SK-N-MC (cell line): ENCODE data around the gene PTPN6.

Experiments
- DNase-seq: peaks from one replicate; pipeline ENCODE4 v3.0.0-alpha.2; 2011; ENCODE audit warnings: low read depth, low spot score
- H3K27ac ChIP-seq: fragments of 200-600 bp; sonication (generic); 2 replicates; pipeline ENCODE4 v1.5.1; 2016; ENCODE audit warnings: mixed run types
- H3K36me3 ChIP-seq: fragments of 200-600 bp; sonication (generic); 2 replicates; pipeline ENCODE4 v1.6.1; 2017; ENCODE audit warnings: antibody characterized with exemption, low read length, mixed read lengths; ENCODE audit not compliant: insufficient read depth
- H3K4me3 ChIP-seq: fragments of 200-600 bp; sonication (generic); 2 replicates; pipeline ENCODE4 v1.5.1; 2016
- H3K9ac ChIP-seq: fragments of 200-600 bp; sonication (generic); 2 replicates; pipeline ENCODE4 v1.8.0; 2017; ENCODE audit warnings: mixed run types, mixed read lengths; ENCODE audit not compliant: insufficient read length
- H3K9me3 ChIP-seq: fragments of 200-600 bp; sonication (generic); 2 replicates; pipeline ENCODE4 v1.6.1; 2017; ENCODE audit warnings: low read depth, mild to moderate bottlenecking, antibody characterized with exemption, low read length, moderate library complexity, mixed read lengths
- EZH2 ChIP-seq: fragments of 200-600 bp; sonication (generic); IDR thresholded peaks from one replicate; pipeline ENCODE4 v1.6.1; 2017; ENCODE audit warnings: antibody characterized with exemption
- FOXP2 ChIP-seq: optimal IDR thresholded peaks from 2 replicates; pipeline ENCODE3; 2011; ENCODE audit warnings: mild to moderate bottlenecking, moderate library complexity; ENCODE audit not compliant: insufficient read depth; ENCODE audit errors: extremely low read length, control extremely low read depth
- POLR2AphosphoS5 ChIP-seq: IDR thresholded peaks from 2 replicates; pipeline ENCODE4 v1.6.1; 2012; ENCODE audit warnings: mild to moderate bottlenecking, low read depth, low read length, borderline replicate concordance

The PTPN6 gene

GRCh38 chr12:6921539-6921938 lies 29.6 kb upstream of the PTPN6 start:
- H3K27ac ChIP-seq, result no peak overlapping the region
- H3K9me3 ChIP-seq, result no peaks in the 10 kb centered on the region
- H3K9ac ChIP-seq, result no peak overlapping the region
- peaks cover 5% of the 10 kb centered on the region; the same call in 1 of the 2 replicates for H3K36me3 ChIP-seq
- TF ChIP-seq EZH2 (no peak), POLR2AphosphoS5 (no peak), FOXP2 (no peak)
- no peak for DNase-seq
- no peak overlapping the region for H3K4me3 ChIP-seq

DNA sequence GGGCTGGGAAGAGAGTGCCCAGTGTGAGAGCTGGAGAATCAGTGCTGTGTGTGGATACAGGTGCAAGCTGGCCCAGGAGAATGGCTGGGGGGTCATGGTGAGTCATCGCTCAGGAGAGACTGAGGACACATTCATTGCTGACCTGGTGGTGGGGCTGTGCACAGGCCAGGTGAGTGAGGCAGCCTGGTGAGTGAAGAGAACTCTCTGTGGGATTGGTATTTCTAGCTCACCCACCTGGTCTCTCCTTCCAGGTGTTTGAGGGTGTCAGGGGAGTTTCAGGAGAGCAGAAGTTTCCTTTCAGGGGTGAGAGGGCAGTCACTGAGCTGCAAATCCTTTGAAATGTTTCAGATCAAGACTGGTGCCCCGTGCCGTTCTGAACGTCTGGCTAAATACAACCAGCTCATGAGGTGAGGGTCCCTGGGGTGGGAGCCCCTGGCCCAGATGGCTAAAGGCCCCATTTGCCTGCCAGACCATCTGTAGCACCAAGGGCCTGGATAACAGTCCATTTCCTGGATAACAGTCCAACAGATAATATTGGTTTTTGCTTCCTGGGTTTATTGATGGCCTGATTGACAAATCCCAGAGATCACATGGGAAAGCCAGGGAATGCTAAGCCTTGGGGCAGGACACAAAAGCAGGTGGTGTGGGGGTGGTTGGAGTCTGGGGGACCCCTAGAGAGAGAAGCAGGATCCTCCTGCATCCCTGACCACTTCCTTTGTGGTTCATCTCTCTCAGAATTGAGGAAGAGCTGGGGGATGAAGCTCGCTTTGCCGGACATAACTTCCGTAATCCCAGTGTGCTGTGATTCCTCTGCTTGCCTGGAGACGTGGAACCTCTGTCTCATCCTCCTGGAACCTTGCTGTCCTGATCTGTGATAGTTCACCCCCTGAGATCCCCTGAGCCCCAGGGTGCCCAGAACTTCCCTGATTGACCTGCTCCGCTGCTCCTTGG lies 28.9 kb upstream of the PTPN6 start:
- no peak for TF ChIP-seq EZH2
- no peak for TF ChIP-seq FOXP2
- no peak for TF ChIP-seq POLR2AphosphoS5
- Histone ChIP-seq H3K4me3 (no peak overlapping the region), H3K9ac (no peak overlapping the region), H3K27ac (0 out of 2 replicates have a peak overlapping the region, but pooled peaks have one; percentile 19), H3K9me3 (no peaks in the 10 kb centered on the region), H3K36me3 (peaks cover 2% of the 10 kb centered on the region; the same call in 1 of the 2 replicates)
- no peak for DNase-seq

DNA sequence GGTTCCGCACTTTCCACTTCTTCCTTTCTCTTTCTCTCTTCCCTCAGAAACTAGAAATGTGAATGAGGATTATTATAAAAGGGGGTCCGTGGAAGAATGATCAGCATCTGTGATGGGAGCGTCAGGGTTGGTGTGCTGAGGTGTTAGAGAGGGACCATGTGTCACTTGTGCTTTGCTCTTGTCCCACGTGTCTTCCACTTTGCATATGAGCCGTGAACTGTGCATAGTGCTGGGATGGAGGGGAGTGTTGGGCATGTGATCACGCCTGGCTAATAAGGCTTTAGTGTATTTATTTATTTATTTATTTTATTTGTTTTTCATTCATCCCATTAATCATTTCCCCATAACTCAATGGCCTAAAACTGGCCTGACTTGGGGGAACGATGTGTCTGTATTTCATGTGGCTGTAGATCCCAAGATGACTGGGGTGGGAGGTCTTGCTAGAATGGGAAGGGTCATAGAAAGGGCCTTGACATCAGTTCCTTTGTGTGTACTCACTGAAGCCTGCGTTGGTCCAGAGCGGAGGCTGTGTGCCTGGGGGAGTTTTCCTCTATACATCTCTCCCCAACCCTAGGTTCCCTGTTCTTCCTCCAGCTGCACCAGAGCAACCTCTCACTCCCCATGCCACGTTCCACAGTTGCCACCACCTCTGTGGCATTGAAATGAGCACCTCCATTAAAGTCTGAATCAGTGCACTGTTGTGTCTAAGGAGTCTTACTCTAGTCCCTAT lies 28.0 kb upstream of the PTPN6 start:
- Histone ChIP-seq H3K9me3 (no peaks in the 10 kb centered on the region), H3K4me3 (no peak overlapping the region), H3K9ac (no peak overlapping the region), H3K36me3 (no peaks in the 10 kb centered on the region; the same call in 1 of the 2 replicates), H3K27ac (0 out of 2 replicates have a peak overlapping the region, but pooled peaks have one; percentile 19)
- no peak for DNase-seq
- TF ChIP-seq EZH2, result no peak
- TF ChIP-seq POLR2AphosphoS5, result no peak
- TF ChIP-seq FOXP2, result no peak

- no peaks in the 10 kb centered on the region; the same call in 1 of the 2 replicates for H3K36me3 ChIP-seq
- H3K9me3 ChIP-seq, result no peaks in the 10 kb centered on the region
- no peak overlapping the region for H3K27ac ChIP-seq
- H3K4me3 ChIP-seq, result no peak overlapping the region
- no peak for DNase-seq
- no peak overlapping the region for H3K9ac ChIP-seq
- TF ChIP-seq POLR2AphosphoS5 (no peak), FOXP2 (no peak), EZH2 (no peak)
These were observed 27.3 kb upstream of the PTPN6 start for GRCh38 chr12:6923851-6924250.

DNA sequence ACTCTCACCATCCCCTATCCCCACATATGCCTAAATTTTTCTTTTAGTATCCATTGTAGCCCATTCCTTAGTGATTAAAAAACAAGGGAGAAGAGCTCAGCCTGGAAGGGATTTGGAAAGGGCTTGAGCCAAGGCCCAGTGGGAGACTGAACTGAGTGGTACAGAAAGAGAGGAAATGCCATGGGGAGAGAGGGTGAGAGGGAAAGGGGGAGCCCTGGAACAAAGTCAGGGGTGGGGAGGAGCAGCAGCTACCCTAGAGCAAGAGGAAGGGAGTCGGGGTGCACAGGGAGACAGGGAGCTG lies 26.0 kb upstream of the PTPN6 start:
- H3K36me3 ChIP-seq, result no peaks in the 10 kb centered on the region; the same call in 1 of the 2 replicates
- peak overlapping the region; percentile 63 for H3K9ac ChIP-seq
- H3K4me3 ChIP-seq, result peak overlapping the region; percentile 71
- no peak; the same call in 1 of the 2 replicates for TF ChIP-seq POLR2AphosphoS5
- no peak for TF ChIP-seq EZH2
- no peak for TF ChIP-seq FOXP2
- peak overlapping the region; percentile 98 for H3K27ac ChIP-seq
- H3K9me3 ChIP-seq, result no peaks in the 10 kb centered on the region
- no peak for DNase-seq

GRCh38 chr12:6925540-6926279 lies 25.4 kb upstream of the PTPN6 start:
- no peaks in the 10 kb centered on the region for H3K9me3 ChIP-seq
- no peak for DNase-seq
- no peaks in the 10 kb centered on the region; the same call in 1 of the 2 replicates for H3K36me3 ChIP-seq
- H3K9ac ChIP-seq, result peak overlapping the region; percentile 63
- TF ChIP-seq EZH2 (no peak), POLR2AphosphoS5 (peak; percentile 56), FOXP2 (no peak)
- peak overlapping the region; percentile 98 for H3K27ac ChIP-seq
- H3K4me3 ChIP-seq, result peak overlapping the region; percentile 71

DNA sequence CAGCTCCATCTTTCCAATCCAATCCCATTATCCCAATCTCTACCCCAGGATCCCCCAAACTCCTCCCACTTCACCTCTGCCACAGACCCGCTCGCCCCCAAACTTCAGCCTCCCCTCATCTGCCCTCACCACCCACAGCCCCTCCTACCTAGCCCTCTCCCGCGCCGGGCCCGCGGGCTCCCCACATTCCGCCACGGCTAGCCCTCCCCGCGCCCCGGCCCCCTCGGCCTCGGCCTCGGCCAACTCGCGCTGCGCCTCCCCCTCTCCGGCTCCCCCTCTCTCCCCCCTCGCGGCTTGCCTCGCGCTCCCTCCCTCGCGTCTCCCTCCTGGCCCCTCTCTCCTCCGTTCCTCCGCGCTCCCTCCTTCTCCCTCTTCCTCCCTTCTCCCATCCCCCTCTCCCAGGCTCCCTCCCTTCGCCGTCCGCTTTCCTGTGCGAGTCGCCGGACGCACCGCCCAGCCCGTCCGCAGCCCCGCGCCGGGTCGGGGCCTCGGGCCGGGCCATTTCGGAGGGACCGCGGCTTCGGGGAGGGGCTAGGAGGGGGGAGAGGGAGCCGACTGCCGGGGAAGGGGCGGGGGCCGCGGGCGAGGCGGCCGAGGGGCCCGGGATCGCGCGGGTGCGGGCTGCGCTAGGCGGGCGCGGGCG lies 23.7 kb upstream of the PTPN6 start, which contains the start of gene ATN1:
ATN1 (plus strand) TSS at position 581 of the 643 bp plus-strand sequence. CDS start 6,043 bp downstream, outside the sequence.
- Histone ChIP-seq H3K27ac (peak within 1 kb of the TSS; percentile 98), H3K4me3 (peak within 1 kb of the TSS; percentile 94), H3K9me3 (no peaks in the 10 kb centered on the region), H3K36me3 (peaks cover 9% of the 10 kb centered on the region), H3K9ac (peak within 1 kb of the TSS; percentile 93)
- DNase-seq, result no peak
- peak; percentile 68; the same call in 1 of the 2 replicates for TF ChIP-seq POLR2AphosphoS5
- TF ChIP-seq FOXP2, result no peak
